ENCODE measurements around the gene FBXO15.

Gene FBXO15

GRCh38 chr18:74137920-74138538, 9.6 kb downstream of the FBXO15 start:
- Histone ChIP-seq H3K36me3 (ENCODE audit: control insufficient read depth, insufficient read depth, low read length) (no peaks in the 10 kb centered on the region), H3K27me3 (ENCODE audit: control insufficient read depth, insufficient read depth, low read length) (no peaks in the 10 kb centered on the region; the same call in 1 of the 2 replicates), H3K27ac (ENCODE audit: low read depth, low read length) (no peak overlapping the region), H3K9me3 (ENCODE audit: control insufficient read depth, insufficient read depth, low read depth, low read length) (no peaks in the 10 kb centered on the region), H3K4me1 (ENCODE audit: control insufficient read depth, insufficient read depth, low read length) (no peaks in the 10 kb centered on the region), H3K9ac (ENCODE audit: low read length) (no peak overlapping the region), H3K4me3 (ENCODE audit: low read depth, low read length) (no peak overlapping the region)

GRCh38 chr18:74132201-74132600, 15.4 kb downstream of the FBXO15 start:
- Histone ChIP-seq H3K9me3 (ENCODE audit: control insufficient read depth, insufficient read depth, low read depth, low read length) (no peaks in the 10 kb centered on the region), H3K4me1 (ENCODE audit: control insufficient read depth, insufficient read depth, low read length) (no peaks in the 10 kb centered on the region), H3K36me3 (ENCODE audit: control insufficient read depth, insufficient read depth, low read length) (no peaks in the 10 kb centered on the region), H3K4me3 (ENCODE audit: low read depth, low read length) (no peak overlapping the region), H3K27ac (ENCODE audit: low read depth, low read length) (no peak overlapping the region), H3K27me3 (ENCODE audit: control insufficient read depth, insufficient read depth, low read length) (no peaks in the 10 kb centered on the region), H3K9ac (ENCODE audit: low read length) (no peak overlapping the region)

GRCh38 chr18:74131124-74131523, 16.5 kb downstream of the FBXO15 start:
- Histone ChIP-seq H3K4me1 (ENCODE audit: control insufficient read depth, insufficient read depth, low read length) (peaks cover 3% of the 10 kb centered on the region; the same call in 1 of the 2 replicates), H3K27ac (ENCODE audit: low read depth, low read length) (no peak overlapping the region), H3K27me3 (ENCODE audit: control insufficient read depth, insufficient read depth, low read length) (no peaks in the 10 kb centered on the region), H3K9me3 (ENCODE audit: control insufficient read depth, insufficient read depth, low read depth, low read length) (no peaks in the 10 kb centered on the region), H3K36me3 (ENCODE audit: control insufficient read depth, insufficient read depth, low read length) (no peaks in the 10 kb centered on the region), H3K9ac (ENCODE audit: low read length) (no peak overlapping the region), H3K4me3 (ENCODE audit: low read depth, low read length) (no peak overlapping the region)

GRCh38 chr18:74128159-74128558, 19.5 kb downstream of the FBXO15 start:
- Histone ChIP-seq H3K4me1 (ENCODE audit: control insufficient read depth, insufficient read depth, low read length) (peaks cover 3% of the 10 kb centered on the region; the same call in 1 of the 2 replicates), H3K4me3 (ENCODE audit: low read depth, low read length) (no peak overlapping the region), H3K9me3 (ENCODE audit: control insufficient read depth, insufficient read depth, low read depth, low read length) (no peaks in the 10 kb centered on the region), H3K27me3 (ENCODE audit: control insufficient read depth, insufficient read depth, low read length) (0 out of 2 replicates have a peak, but pooled peaks cover 3% of the 10 kb centered on the region), H3K36me3 (ENCODE audit: control insufficient read depth, insufficient read depth, low read length) (no peaks in the 10 kb centered on the region), H3K9ac (ENCODE audit: low read length) (no peak overlapping the region), H3K27ac (ENCODE audit: low read depth, low read length) (no peak overlapping the region)

GRCh38 chr18:74126684-74127655, 20.7 kb downstream of the FBXO15 start:
- Histone ChIP-seq H3K4me1 (ENCODE audit: control insufficient read depth, insufficient read depth, low read length) (peaks cover 3% of the 10 kb centered on the region; the same call in 1 of the 2 replicates), H3K27ac (ENCODE audit: low read depth, low read length) (no peak overlapping the region), H3K9ac (ENCODE audit: low read length) (no peak overlapping the region), H3K4me3 (ENCODE audit: low read depth, low read length) (no peak overlapping the region), H3K9me3 (ENCODE audit: control insufficient read depth, insufficient read depth, low read depth, low read length) (no peaks in the 10 kb centered on the region), H3K27me3 (ENCODE audit: control insufficient read depth, insufficient read depth, low read length) (0 out of 2 replicates have a peak, but pooled peaks cover 3% of the 10 kb centered on the region), H3K36me3 (ENCODE audit: control insufficient read depth, insufficient read depth, low read length) (no peaks in the 10 kb centered on the region)

GRCh38 chr18:74124642-74125041, 23.0 kb downstream of the FBXO15 start:
- Histone ChIP-seq H3K9me3 (ENCODE audit: control insufficient read depth, insufficient read depth, low read depth, low read length) (no peaks in the 10 kb centered on the region), H3K27ac (ENCODE audit: low read depth, low read length) (no peak overlapping the region), H3K4me1 (ENCODE audit: control insufficient read depth, insufficient read depth, low read length) (peaks cover 3% of the 10 kb centered on the region; the same call in 1 of the 2 replicates), H3K9ac (ENCODE audit: low read length) (no peak overlapping the region), H3K36me3 (ENCODE audit: control insufficient read depth, insufficient read depth, low read length) (no peaks in the 10 kb centered on the region), H3K27me3 (ENCODE audit: control insufficient read depth, insufficient read depth, low read length) (0 out of 2 replicates have a peak, but pooled peaks cover 3% of the 10 kb centered on the region), H3K4me3 (ENCODE audit: low read depth, low read length) (no peak overlapping the region)

GRCh38 chr18:74123200-74123599, 24.4 kb downstream of the FBXO15 start:
- Histone ChIP-seq H3K4me1 (ENCODE audit: control insufficient read depth, insufficient read depth, low read length) (peaks cover 3% of the 10 kb centered on the region; the same call in 1 of the 2 replicates), H3K27me3 (ENCODE audit: control insufficient read depth, insufficient read depth, low read length) (0 out of 2 replicates have a peak, but pooled peaks cover 3% of the 10 kb centered on the region)

GRCh38 chr18:74116633-74117554, 30.7 kb downstream of the FBXO15 start:
- H3K4me1 ChIP-seq (ENCODE audit: control insufficient read depth, insufficient read depth, low read length), result peaks cover 17% of the 10 kb centered on the region
- no peaks in the 10 kb centered on the region for H3K27me3 ChIP-seq (ENCODE audit: control insufficient read depth, insufficient read depth, low read length)
- peaks cover 15% of the 10 kb centered on the region for H3K9me3 ChIP-seq (ENCODE audit: control insufficient read depth, insufficient read depth, low read depth, low read length)
- H3K36me3 ChIP-seq (ENCODE audit: control insufficient read depth, insufficient read depth, low read length), result no peaks in the 10 kb centered on the region
- no peak overlapping the region for H3K4me3 ChIP-seq (ENCODE audit: low read depth, low read length)
- H3K27ac ChIP-seq (ENCODE audit: low read depth, low read length), result no peak overlapping the region
- H3K9ac ChIP-seq (ENCODE audit: low read length), result no peak overlapping the region

More at GRCh38 chr18:74123200-74123599, 24.4 kb downstream of the FBXO15 start:
- no peak overlapping the region for H3K27ac ChIP-seq (ENCODE audit: low read depth, low read length)
- H3K9ac ChIP-seq (ENCODE audit: low read length), result no peak overlapping the region
- H3K36me3 ChIP-seq (ENCODE audit: control insufficient read depth, insufficient read depth, low read length), result no peaks in the 10 kb centered on the region
- no peak overlapping the region for H3K4me3 ChIP-seq (ENCODE audit: low read depth, low read length)
- H3K9me3 ChIP-seq (ENCODE audit: control insufficient read depth, insufficient read depth, low read depth, low read length), result no peaks in the 10 kb centered on the region

- peaks cover 15% of the 10 kb centered on the region for H3K9me3 ChIP-seq (ENCODE audit: control insufficient read depth, insufficient read depth, low read depth, low read length)
- no peak overlapping the region for H3K27ac ChIP-seq (ENCODE audit: low read depth, low read length)
- peaks cover 17% of the 10 kb centered on the region for H3K4me1 ChIP-seq (ENCODE audit: control insufficient read depth, insufficient read depth, low read length)
- H3K4me3 ChIP-seq (ENCODE audit: low read depth, low read length), result no peak overlapping the region
- no peaks in the 10 kb centered on the region for H3K36me3 ChIP-seq (ENCODE audit: control insufficient read depth, insufficient read depth, low read length)
- no peaks in the 10 kb centered on the region for H3K27me3 ChIP-seq (ENCODE audit: control insufficient read depth, insufficient read depth, low read length)
- no peak overlapping the region for H3K9ac ChIP-seq (ENCODE audit: low read length)
These were observed 32.6 kb downstream of the FBXO15 start for GRCh38 chr18:74115046-74115445.

- no peak overlapping the region for H3K27ac ChIP-seq (ENCODE audit: low read depth, low read length)
- H3K9me3 ChIP-seq (ENCODE audit: control insufficient read depth, insufficient read depth, low read depth, low read length), result peaks cover 15% of the 10 kb centered on the region
- peaks cover 17% of the 10 kb centered on the region for H3K4me1 ChIP-seq (ENCODE audit: control insufficient read depth, insufficient read depth, low read length)
- no peaks in the 10 kb centered on the region for H3K36me3 ChIP-seq (ENCODE audit: control insufficient read depth, insufficient read depth, low read length)
- no peaks in the 10 kb centered on the region for H3K27me3 ChIP-seq (ENCODE audit: control insufficient read depth, insufficient read depth, low read length)
- H3K9ac ChIP-seq (ENCODE audit: low read length), result no peak overlapping the region
- no peak overlapping the region for H3K4me3 ChIP-seq (ENCODE audit: low read depth, low read length)
These were observed 33.5 kb downstream of the FBXO15 start for GRCh38 chr18:74114116-74114515.

All from HUES6 (cell line).